Fibroblast of skin of right biceps (primary cell): ENCODE results near the gene NCKAP5.
A peak's percentile ranks its signal among the peaks of the same experiment; 100 is the strongest.

Source experiments
- DNase-seq: peaks from one replicate; pipeline ENCODE4 v3.0.0-alpha.2; 2013

The NCKAP5 gene

DNA sequence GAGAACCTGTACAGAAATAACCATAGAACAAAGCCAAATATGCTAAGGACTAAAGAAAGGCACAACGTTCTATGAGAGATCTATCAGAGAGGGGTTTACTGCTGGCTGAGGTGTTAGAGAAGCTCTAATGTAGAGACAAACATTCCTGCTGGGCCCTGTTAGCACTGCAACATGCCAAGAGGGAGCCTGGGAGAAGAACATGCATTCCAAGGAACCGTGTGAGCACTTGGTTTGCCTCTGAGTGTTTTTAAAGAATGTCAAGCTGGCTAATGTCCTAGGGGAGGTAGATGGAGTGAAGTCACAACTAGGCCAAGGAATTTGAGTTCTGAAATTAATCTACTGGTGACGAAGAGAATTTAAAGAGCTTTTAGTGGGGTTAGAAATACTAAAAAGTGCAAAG, 514.0 kb downstream of the NCKAP5 start:
- DNase-seq: peak; percentile 75

DNA sequence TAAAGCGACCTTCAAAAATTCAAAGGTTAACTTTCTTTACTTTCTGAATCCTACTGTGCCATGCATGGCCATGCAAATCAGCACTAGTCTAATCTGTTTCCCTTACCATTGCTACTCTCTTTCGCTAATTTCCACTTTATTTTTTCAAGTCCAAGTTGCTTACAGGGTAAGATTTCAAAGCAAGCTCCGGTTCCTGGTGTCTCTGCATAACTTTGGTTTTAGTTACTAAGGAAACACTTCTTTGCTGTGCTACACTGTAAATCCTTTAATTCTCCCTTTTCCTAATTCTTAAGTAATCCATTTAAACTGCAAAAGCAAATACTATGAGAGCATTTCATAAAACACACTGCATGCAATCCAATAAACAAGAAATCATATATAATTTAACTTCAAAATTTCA, 514.7 kb downstream of the NCKAP5 start:
- DNase-seq: no peak

DNA sequence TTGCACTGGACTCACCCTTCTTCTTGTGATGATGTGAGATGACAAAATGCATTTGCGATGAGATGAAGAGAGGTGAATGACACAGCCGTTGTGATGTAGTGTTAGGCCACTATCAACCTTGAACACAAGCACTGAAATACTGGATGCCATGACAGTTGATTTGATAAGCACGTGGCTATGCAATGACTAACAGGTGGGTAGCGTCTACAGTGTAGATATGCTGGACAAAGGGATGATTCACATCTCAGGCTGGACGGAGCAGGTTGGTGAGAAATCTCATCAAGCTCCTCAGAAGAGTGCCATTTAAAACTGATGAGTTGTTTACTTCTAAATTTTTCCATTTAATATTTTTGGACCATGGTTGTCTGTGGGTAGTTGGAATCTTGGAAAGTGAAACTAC, 522.5 kb downstream of the NCKAP5 start:
- DNase-seq: no peak

DNA sequence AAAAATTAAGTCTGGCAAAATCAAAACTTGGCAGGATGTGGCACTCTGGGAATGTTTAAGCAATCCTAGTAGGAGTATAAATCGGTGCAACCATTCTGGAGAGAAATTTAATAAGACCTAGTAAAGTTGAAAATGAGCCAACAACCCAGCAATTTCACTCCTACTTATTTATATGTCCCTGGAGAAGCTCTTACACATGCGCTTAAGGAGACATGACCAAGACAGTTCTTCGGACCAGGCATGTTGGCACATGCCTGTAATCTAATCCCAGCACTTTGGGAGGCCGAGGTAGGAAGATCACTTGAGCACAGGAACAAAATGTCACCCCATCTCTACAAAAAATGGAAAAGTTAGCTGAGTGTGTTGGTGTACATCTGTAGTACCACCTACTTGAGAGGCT, 523.7 kb downstream of the NCKAP5 start:
- no peak for DNase-seq

DNA sequence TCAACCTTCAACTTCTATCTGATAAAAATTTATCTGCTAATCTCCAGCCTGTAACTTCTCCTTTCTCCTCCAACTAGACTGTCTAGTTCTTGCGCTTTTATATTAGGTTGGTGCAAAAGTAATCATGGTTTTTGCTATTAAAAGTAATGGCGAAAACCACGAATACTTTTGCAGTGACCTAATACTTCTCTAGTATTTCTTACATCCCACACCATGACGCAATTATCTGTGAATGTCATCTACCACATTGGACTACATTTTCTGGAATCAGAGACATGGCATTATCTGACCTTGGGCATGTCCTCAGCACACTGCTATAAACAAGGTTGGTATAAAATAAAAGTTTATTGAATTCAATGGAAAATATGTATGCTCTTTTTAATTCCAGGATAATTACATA, 528.1 kb downstream of the NCKAP5 start:
- DNase-seq: peak; percentile 65

DNA sequence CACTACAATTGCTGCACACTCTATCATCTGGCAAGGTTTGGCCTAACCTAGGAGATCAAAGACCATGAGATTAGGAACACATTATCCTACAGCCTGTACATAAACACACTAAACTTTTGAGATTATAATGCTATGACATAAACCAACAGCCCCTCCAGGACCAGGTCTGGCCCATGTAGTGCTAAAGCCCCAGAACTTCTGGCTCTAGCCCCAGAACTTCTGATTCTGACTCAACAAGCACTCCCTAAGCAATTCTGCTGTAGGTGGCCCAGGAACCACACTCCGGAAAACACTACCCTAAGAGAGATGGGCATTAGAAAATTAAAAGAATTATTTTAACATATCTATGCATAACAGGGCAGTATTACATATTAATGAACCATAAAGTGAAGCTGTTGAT, 528.7 kb downstream of the NCKAP5 start:
- DNase-seq: no peak

DNA sequence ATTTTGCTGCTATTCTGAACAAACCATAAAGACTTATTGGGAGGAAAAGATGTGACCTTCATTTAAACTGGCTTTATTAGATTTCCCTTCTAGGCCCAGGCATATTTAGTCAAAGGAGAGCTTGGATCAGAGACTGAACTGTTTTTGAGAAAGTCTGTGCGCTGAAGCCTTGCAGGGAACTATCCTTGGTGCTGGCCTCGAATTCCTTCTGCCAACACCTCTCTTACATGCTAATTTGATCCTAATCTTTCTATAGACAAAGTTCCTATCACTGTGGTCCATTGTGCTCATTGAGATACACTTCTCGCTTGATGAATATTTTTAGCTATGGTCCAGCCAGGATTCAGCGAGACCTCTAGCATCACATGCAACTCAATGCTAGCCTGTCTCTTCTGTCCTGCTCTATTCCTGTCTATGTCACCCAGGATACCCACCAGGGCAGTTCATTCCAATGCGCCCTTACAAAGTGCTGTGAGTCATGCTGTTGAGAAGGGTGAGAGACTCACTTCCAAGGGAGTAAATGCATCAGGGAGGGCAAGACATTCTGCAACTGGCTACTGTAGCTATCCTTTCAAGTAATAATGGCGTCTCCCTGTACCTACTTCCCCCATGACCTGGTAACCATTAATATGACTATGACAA, 541.6 kb downstream of the NCKAP5 start:
- peak; percentile 11 for DNase-seq

DNA sequence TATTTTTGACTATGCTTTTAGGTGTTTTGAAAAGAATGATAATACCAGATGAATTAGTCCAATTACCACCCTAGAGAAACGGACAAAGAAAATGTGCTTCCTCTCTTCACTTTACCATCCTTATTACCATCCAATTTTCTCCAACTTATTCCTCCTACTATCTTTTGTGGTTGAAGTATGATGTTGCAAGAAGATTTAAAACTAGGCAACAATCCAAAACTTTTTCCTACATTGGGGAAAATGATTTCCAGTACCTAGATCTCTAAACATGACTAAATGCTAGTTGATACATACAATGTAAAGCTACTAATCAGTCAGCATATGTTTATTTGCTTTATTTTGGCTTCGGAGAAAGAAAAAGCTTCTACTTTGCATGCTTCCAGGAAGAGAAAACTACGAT, 543.3 kb downstream of the NCKAP5 start:
- DNase-seq: no peak

DNA sequence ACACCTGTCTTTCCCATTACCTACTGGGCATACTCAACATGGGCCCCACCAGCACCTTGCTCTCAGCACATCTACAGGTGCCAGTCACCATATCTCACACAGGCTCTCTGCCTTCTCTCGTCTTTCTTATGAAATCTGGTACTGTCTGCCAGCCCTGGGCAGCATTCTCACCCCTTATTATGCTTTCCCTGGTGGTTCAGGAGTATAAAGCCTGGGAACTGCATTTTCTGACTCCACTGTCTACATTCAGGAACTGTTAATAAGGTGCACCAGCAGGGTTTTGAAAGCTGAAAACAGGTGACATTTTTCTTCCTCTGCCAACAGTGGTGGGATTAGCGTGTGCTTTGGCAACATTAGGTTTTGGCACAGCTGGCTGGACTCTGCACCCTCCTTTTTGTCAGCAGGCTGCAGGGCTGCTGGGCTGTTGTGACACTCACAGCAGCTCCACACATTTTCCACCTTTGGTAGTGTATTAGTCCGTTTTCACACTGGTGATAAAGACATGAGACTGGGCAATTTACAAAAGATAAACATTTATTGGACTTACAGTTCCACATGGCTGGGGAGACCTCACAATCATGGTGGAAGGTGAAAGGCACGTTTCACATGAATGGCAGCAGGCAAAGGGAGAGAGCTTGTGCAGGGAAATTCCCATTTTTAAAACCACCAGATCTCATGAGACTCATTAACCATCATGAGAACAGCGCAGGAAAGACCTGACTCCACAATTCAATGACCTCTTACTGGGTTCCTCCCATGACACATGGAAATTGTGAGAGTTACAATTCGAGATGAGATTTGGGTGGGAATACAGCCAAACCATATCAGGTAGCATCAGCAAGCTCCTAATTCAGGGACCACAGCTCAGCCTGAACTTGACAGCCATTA, 555.2 kb downstream of the NCKAP5 start:
- no peak for DNase-seq

DNA sequence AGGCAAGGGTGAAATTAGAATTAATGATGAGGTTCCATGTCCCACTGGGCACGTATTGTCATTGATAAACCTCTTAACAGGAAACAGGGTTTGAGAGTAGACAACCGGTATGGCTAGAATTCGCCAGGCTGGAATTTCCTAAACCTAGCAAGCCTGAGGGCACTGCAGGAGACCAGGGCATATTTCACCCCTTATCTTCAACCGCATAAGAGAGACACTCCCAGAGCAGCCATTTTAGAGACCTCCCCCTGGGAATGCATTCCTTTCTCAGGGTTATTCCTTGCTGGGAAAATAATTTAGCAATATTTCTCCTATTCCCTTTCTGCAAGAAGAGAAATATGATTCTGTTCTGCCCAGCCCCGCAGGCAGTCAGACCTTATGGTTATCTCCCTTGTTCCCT, 563.6 kb downstream of the NCKAP5 start:
- DNase-seq: no peak

DNA sequence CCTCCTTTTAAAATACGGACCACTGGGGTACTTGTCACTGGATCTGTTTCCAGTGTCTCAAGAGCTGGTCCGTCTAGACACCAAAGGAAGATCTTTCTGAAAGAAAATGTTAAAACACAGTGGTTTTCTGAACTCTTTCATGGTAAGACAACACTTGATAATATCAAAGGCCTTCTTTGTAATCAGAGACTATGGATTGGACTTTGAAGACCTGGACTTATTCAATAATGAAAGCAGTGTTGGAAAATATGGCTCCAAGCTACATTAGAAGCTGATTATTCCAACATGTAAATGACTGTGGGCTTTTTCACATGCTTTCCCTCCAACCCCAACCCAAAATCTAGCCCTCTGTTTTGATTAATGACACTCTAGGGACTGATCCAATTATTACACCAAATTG, 568.8 kb downstream of the NCKAP5 start:
- no peak for DNase-seq

DNA sequence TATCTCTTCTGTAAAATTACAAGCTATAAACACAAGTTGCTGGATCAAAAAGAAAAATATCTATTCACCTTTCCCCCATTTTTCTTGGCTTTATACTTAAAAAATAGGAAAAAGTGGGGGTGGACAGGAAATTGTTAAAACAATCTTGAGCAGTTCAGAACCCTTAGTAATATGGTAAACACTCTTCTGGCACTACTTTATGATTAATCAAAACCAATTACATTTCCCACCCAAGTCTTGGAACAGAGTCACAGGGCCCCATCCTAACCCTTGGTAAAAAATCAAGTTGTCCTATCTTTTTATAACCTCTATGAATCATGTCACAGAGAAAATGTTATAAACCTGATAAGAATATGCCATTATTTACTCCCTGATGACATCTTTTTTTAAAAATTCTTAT, 570.0 kb downstream of the NCKAP5 start:
- no peak for DNase-seq

DNA sequence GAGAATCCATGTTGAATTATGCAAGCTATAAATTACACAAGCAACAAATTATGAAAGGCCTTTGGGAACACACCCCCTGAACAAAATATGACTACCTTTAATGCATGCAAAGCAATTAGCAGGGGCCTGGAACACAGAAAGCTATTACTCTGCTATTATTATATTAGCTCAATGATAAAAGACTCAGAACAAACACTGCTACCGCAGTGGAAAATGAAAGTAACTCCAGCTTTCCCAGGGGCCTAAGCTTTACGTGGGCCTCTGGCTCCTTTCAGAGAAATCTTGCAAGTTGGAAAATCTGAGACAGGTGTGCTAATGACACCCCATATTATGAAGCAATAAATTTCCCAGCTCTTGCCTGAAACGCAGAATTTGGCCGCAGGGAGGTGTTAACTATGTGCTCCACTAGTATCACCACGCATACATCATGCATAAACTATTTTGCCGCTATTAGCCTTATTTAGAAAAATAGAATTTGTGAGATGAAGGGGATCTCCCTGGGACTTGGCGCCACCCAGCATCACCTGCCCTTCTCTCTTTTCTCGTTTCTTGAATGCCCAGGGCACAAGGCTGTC, 576.7 kb downstream of the NCKAP5 start:
- DNase-seq: no peak

DNA sequence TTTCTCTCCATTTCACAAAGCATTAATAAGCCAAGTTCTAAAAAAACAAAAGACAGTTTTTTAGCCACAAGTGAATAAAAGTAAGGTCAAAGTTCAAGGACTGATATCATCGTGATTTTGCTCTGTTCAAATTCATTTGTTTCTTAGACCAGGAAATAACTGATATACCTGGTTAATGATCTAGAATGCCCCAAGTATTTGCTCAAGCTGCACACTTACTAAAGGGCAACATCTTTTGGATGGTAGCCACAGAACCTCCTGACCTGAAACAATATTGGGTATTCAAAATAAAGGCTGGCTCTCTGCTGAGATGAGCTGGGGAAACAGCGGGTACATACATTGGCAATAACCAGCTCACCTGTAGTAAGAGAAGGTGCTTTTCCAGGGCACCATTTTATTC, 583.5 kb downstream of the NCKAP5 start:
- no peak for DNase-seq

DNA sequence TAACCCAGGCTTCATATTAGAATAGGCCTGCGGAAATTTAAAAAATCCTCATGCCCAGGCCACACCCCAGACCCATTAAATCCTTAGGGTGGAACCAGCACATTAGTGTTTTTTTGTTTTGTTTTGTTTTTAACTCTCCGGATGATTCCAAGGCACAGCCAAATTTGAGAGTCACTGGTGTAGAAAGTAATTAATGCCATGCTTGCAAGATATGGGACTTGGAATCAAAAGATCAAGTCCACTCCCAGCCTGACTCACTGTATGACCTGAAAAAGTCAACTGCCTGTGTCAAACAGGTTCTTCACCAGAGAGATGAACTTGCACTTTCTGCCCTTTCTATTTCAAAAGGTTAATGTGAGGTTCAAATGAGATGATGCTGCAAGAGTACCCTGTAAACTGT, 588.0 kb downstream of the NCKAP5 start:
- DNase-seq: no peak

DNA sequence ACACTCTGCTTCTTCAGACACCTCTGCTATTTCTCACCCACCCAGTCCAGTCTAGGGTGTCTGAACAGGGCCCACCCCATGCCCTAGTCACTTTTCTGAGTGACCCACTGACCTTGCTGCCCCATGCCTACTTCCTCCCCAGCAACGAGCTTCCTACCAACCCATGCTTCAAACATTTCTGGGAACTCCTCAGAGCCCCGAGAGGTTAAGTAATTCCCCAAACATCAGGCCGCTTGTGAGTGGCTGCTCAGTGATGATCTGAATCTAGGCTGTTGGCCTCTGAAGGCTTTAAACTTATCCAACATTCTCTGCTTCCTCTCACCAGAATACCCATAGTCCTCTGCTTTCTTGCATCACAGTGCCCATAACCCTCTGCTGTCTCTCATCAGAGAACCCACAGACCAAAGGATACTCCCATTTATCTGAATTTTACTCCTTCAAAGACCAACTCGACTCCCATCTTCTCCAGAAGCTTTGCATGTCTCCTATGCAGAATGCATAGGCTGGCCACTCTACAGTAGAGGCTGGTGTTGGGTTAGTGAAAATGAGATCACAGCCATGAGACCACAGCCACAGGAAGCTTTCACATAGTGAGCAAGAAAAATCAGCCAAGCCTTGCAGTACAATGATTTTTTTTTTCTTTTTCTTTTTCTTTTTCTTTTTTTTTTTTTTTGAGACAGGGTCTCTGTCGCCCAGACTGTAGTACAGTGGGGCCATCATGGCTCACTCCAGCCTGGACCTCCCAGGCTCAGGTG, 588.7 kb downstream of the NCKAP5 start:
- no peak for DNase-seq

DNA sequence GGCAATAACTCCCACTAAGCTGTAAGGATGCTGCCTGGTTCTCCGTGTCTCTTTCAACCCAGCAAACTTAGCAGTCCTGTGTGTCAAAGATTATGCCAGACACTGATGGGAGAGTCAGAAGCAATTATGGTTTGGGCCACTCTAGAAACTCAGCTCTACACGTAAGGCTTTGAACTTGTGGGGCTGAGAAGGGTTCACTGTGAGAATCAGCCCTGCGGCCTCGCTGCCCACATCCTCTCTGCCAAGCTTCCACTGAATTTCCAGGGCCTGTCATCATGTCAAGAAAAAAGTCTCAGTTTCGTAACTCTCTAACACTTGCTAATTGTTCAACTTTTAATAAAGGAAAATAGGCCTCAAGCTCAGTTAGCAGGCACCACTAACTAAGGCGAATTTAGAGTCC, 589.4 kb downstream of the NCKAP5 start:
- no peak for DNase-seq

DNA sequence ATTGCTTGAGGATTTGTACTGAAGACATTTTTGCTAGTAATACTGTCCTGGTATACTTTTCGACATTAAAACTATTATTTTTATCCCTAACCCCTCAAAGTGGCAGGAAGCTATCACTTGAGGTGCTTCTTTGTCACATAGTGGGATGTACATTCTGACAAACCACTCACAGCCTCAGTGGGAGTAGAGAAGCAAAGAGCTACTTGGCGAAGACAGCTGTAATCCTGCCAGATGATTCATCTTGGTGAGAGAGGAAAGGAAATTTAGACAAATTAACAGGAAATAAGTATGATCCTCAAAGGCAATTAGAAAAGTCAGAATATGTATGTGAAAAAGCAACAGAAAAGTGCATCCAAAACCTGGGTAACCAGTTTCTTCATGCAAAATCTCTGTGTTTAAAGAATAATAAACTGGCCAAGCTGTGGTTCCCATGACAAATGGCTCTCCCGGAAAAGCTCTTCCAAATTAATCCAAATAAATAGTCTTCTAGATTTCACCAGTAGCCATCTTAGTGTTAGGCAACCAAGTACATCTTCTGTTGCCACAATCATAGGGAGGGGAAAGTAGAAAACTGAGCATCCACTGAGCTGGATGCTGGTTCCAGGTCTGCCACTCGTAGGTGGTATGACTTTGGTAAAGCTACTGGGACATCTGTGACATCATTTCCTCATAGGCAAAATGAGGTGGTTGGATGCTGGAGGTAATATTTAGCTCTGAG, 590.3 kb downstream of the NCKAP5 start:
- peak; percentile 74 for DNase-seq

DNA sequence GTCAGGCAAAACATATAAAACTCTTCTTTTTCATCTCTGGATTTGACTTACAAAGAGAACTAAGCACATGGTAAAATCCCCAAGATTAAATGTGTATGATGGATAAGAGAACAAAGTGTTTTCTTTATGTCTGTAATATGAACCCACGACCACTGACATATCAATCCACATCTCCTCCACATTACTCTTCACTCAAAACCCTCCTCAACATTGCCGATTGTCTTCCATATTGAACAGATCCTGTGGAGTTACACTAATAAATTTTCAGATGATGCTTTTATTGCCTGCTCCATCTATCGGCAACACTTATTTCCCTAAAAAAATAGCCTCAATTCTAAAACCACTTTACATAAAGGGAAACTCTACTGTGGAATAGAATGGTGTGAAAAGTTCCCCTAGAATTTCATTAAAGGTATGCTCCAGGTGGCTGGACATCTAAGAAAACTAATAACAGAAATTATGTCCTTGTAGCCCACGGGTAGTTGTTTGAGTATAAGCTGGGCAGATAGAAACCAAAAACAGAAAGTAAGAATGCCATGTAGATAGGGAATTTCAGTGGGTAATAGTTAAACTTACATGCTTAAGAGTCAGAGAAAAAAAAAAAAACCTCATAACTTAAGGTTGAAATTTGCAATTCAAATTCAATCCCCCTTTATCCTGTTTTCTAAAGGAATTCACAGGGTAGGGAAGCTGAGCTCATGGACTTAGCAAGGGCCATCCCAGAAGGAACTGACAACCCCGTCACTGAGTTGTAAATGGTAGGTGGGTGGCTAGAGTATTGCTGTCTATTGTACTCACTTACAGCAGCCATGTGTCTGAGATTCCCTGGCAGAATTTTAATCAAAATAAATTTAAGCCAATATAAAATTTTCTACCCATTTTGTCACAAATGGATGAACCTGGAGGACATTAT, 592.8 kb downstream of the NCKAP5 start:
- no peak for DNase-seq

DNA sequence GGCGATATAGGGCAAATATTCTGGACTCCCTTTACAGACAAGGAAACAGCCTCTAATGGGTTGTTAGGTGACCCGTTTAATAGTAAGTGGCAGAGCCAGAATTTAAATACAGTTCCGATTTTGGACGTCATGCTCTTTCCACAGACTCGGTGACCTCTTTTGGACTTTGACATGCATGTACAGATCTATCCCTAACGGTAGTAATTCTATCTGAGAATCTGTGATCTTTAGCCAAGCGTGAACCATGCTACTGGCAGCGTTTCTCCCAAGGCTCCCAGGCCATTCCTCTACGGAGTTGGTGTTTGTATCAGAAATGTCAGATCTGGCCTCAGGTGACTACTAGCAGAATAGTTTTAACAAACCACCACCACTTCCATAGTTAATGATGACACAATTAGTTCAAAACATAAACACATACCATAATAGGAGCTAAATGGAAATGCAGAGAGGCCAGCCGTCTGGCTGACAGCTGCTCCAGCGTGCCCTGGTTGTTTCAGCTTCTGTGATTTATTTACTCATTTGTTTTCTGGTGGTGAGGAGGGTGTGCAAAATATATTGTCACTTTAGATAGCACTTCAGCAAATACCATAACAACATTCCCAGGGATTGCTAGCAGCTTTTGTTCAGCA, 593.7 kb downstream of the NCKAP5 start:
- DNase-seq: peak; percentile 24
